Panc1 (cell line): Measurements from ENCODE around the gene DDB1. TPM values are rescaled to one million over a fixed set of nuclear protein-coding genes. Genes with fewer than 3 reads are reported as not detected.

Experiments used
- ATAC-seq: fragments of 200-7000 bp; cut with Tn5 transposase; 2 replicates; pipeline ENCODE4 v1.9.1; 2020; ENCODE audit warnings: mild to moderate bottlenecking, moderate library complexity
- BruUV-seq: library from RNA; stranded (reverse); fragments of 400-500 nt; replicated peaks from 2 replicates; lab custom pipeline; 2021; lab: Mats Ljungman, UMichigan
- CTCF ChIA-PET: fragments of 300-600 bp; sonication (Branson Sonifier 250); formaldehyde crosslinking; loops from one replicate; lab custom pipeline; 2022; ENCODE audit warnings: antibody characterized with exemption; lab: Charles Lee
- POLR2A ChIA-PET: fragments of 300-600 bp; sonication (Branson Sonifier 250); formaldehyde crosslinking; loops from one replicate; lab custom pipeline; 2022; ENCODE audit warnings: antibody characterized with exemption; lab: Charles Lee
- DNase-seq: peaks from one replicate; pipeline ENCODE4 v3.0.0-alpha.2; 2010; ENCODE audit warnings: low read depth, low spot score
- H3K27ac ChIP-seq: 2 replicates; pipeline ENCODE4 v1.5.1; 2011; ENCODE audit warnings: mild to moderate bottlenecking, low read length, inconsistent platforms
- H3K27me3 ChIP-seq: fragments of 200-500 bp; sonication (Bioruptor generic); 2 replicates; pipeline ENCODE4 v1.6.0; 2014; ENCODE audit warnings: low read length, inconsistent platforms; ENCODE audit not compliant: control insufficient read depth, insufficient read depth
- H3K36me3 ChIP-seq: fragments of 200-500 bp; sonication (Bioruptor generic); 2 replicates; pipeline ENCODE4 v1.5.1; 2014; ENCODE audit warnings: inconsistent platforms, mild to moderate bottlenecking, low read length, moderate library complexity; ENCODE audit not compliant: control insufficient read depth, insufficient read depth
- H3K4me1 ChIP-seq: 2 replicates; pipeline ENCODE4 v1.5.1; 2011; ENCODE audit warnings: inconsistent platforms, mild to moderate bottlenecking, low read length, moderate library complexity; ENCODE audit not compliant: control insufficient read depth, insufficient read depth
- H3K4me3 ChIP-seq, 2 experiments: 2 replicates each; pipeline ENCODE4 v1.5.1; 2011 to 2012; ENCODE audit warnings: low read depth in 2 of 2, low read length in 2 of 2, mild to moderate bottlenecking in 2 of 2, inconsistent platforms in 1 of 2, moderate library complexity in 1 of 2
- H3K9me3 ChIP-seq: fragments of 200-500 bp; sonication (Bioruptor generic); 2 replicates; pipeline ENCODE4 v1.5.1; 2014; ENCODE audit warnings: low read depth, mild to moderate bottlenecking, inconsistent platforms, low read length, moderate library complexity; ENCODE audit not compliant: control insufficient read depth, insufficient read depth
- POLR2AphosphoS5 ChIP-seq: IDR thresholded peaks from 2 replicates; pipeline ENCODE4 v1.6.1; 2012; ENCODE audit warnings: mild to moderate bottlenecking, low read depth, low read length, moderate library complexity
- SIN3A ChIP-seq: IDR thresholded peaks from 2 replicates; pipeline ENCODE4 v1.6.1; 2012; ENCODE audit warnings: low read depth, mild to moderate bottlenecking, low read length, moderate library complexity, borderline replicate concordance; ENCODE audit not compliant: insufficient read depth
- TCF7L2 ChIP-seq: IDR thresholded peaks from 2 replicates; pipeline ENCODE4 v1.6.1; 2011; ENCODE audit warnings: mild to moderate bottlenecking, low read depth, low read length, inconsistent platforms
- in situ Hi-C: cut with HindIII; loops from 2 replicates; pipeline ENCODE4 v1.10.0; 2016; ENCODE audit warnings: low sequenced_read_pairs, low pct_unique_long_range_greater_than_20kb
- intact Hi-C: fragments of 100-400 bp; cut with micrococcal nuclease; formaldehyde crosslinking; loops from one replicate; pipeline ENCODE4 v1.10.0; 2022; ENCODE audit not compliant: unreplicated experiment
- total RNA-seq: library from RNA; stranded (reverse); gene quantifications from one replicate; pipeline ENCODE4 v1.2.1, GENCODE V29; 2021; ENCODE audit not compliant: unreplicated experiment
- TF ChIP-seq, protein P1 (sequence below), 2 experiments: IDR thresholded peaks; 2 replicates each; pipeline ENCODE4 v1.6.1; 2011 to 2012; ENCODE audit warnings: low read depth in 2 of 2, control low read depth in 1 of 2, low read length in 1 of 2, mild to moderate bottlenecking in 1 of 2, moderate library complexity in 1 of 2; ENCODE audit not compliant: insufficient read depth in 1 of 2
- TF ChIP-seq, protein P2 (sequence below): fragments of 450-650 bp; IDR thresholded peaks from 2 replicates; pipeline ENCODE4 v1.5.1; 2017; ENCODE audit warnings: mild to moderate bottlenecking

The DDB1 gene
- total RNA-seq, 1 experiment from 2014 or later, result 217 TPM

DNA sequence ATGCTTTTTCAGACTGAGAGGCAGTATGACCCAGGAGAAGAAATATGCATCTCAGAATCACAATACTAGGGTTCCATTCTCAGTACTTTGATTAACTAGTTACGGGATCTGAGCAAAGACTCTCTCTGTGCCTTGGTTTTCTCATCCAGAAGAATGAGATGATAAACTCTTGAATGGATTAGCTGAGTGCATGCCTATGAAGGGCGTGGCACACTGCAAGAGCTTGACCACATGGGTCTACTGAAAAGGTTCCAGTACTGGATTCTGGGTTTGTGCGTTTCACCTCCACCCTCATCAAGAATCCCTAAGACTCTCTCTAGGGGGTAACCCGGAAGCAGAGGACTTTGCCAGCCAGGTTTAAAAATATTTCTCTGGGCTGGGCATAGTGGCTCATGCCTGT, 66.3 kb downstream of the DDB1 start:
- no peaks in the 10 kb centered on the region for H3K27me3 ChIP-seq
- ChIA-PET POLR2A (no interaction called here), CTCF (no interaction called here)
- H3K4me1 ChIP-seq, result no peaks in the 10 kb centered on the region
- H3K9me3 ChIP-seq, result no peaks in the 10 kb centered on the region
- no peak overlapping the region for H3K4me3 ChIP-seq
- H3K27ac ChIP-seq, result no peak overlapping the region
- BruUV-seq, result no TSS peak
- no peak for DNase-seq
- no peak for TF ChIP-seq SIN3A
- no peaks in the 10 kb centered on the region for H3K36me3 ChIP-seq
- in situ Hi-C loops, result no loop called here
- intact Hi-C loops, result no loop called here
- ATAC-seq, result no peak

DNA sequence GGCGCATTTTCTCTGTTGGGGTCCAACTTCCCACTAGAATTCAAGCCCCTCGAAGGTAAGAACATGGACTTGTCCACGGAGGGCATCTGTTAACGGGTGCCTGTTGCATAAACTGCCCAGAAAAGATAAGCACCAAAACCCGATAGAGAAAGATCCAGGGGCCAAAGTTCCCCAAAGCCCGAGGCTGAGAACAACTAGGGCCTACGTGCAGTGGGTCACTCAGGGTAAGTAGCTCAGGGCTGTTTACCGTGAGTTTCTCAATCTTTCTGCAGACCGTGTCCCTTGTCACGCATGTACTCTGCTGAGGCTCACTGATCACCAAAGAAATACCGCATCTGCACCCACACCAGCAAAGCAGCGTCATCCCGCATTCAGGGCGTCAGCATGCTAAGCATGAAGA, 67.5 kb downstream of the DDB1 start:
- in situ Hi-C loops (no loop called here), intact Hi-C loops (no loop called here)
- DNase-seq (no peak), ATAC-seq (no peak)
- no peak overlapping the region for H3K27ac ChIP-seq
- TF ChIP-seq SIN3A (no peak), TCF7L2 (no peak), POLR2AphosphoS5 (no peak)
- TF ChIP-seq, protein P1, sequence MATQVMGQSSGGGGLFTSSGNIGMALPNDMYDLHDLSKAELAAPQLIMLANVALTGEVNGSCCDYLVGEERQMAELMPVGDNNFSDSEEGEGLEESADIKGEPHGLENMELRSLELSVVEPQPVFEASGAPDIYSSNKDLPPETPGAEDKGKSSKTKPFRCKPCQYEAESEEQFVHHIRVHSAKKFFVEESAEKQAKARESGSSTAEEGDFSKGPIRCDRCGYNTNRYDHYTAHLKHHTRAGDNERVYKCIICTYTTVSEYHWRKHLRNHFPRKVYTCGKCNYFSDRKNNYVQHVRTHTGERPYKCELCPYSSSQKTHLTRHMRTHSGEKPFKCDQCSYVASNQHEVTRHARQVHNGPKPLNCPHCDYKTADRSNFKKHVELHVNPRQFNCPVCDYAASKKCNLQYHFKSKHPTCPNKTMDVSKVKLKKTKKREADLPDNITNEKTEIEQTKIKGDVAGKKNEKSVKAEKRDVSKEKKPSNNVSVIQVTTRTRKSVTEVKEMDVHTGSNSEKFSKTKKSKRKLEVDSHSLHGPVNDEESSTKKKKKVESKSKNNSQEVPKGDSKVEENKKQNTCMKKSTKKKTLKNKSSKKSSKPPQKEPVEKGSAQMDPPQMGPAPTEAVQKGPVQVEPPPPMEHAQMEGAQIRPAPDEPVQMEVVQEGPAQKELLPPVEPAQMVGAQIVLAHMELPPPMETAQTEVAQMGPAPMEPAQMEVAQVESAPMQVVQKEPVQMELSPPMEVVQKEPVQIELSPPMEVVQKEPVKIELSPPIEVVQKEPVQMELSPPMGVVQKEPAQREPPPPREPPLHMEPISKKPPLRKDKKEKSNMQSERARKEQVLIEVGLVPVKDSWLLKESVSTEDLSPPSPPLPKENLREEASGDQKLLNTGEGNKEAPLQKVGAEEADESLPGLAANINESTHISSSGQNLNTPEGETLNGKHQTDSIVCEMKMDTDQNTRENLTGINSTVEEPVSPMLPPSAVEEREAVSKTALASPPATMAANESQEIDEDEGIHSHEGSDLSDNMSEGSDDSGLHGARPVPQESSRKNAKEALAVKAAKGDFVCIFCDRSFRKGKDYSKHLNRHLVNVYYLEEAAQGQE (IDR thresholded peaks at IDR 0.05; ENCODE audit: insufficient read depth in 1 of 2, low read depth in 2 of 2, low read length in 1 of 2), result no peak
- TF ChIP-seq, protein P2, sequence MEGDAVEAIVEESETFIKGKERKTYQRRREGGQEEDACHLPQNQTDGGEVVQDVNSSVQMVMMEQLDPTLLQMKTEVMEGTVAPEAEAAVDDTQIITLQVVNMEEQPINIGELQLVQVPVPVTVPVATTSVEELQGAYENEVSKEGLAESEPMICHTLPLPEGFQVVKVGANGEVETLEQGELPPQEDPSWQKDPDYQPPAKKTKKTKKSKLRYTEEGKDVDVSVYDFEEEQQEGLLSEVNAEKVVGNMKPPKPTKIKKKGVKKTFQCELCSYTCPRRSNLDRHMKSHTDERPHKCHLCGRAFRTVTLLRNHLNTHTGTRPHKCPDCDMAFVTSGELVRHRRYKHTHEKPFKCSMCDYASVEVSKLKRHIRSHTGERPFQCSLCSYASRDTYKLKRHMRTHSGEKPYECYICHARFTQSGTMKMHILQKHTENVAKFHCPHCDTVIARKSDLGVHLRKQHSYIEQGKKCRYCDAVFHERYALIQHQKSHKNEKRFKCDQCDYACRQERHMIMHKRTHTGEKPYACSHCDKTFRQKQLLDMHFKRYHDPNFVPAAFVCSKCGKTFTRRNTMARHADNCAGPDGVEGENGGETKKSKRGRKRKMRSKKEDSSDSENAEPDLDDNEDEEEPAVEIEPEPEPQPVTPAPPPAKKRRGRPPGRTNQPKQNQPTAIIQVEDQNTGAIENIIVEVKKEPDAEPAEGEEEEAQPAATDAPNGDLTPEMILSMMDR, result no peak
- CTCF ChIA-PET, result no interaction called here
- H3K36me3 ChIP-seq, result no peaks in the 10 kb centered on the region
- H3K4me3 ChIP-seq, result no peak overlapping the region
- no peaks in the 10 kb centered on the region for H3K9me3 ChIP-seq
- BruUV-seq, result no TSS peak
- POLR2A ChIA-PET, result interaction anchor here (0.6 kb wide), 2 partner anchors 18 to 125 kb away, joined by 4 to 8 read pairs; no protein-coding TSS in a partner anchor
- H3K27me3 ChIP-seq, result no peaks in the 10 kb centered on the region
- H3K4me1 ChIP-seq, result no peaks in the 10 kb centered on the region

DNA sequence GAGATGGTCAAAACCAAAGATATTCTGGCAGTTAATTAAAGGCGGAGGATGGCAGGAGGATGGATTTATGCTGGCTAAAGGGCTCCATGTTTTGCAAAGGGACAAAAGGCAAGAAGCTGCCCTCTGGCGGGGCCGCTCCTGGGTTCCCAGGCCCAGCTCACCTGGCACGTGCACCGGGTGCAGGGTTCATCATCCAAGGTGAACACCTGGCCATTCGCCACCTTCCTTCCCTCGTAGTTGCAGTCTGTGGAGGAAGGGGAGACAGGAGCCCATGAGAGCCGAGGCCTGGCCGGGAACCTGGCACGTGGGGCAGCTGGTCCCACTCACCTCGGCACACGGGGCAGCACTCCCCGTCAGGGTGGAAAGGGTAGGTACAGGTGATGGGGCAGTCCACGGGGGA, 68.1 kb downstream of the DDB1 start:
- in situ Hi-C loops, result no loop called here

More for the DNA sequence above, 68.1 kb downstream of the DDB1 start:
- POLR2A ChIA-PET, result interaction anchor here (0.6 kb wide), 2 partner anchors 19 to 126 kb away, joined by 4 to 8 read pairs; no protein-coding TSS in a partner anchor
- H3K4me1 ChIP-seq, result no peaks in the 10 kb centered on the region
- CTCF ChIA-PET, result no interaction called here
- TF ChIP-seq POLR2AphosphoS5, result no peak
- TF ChIP-seq, protein P1 (IDR thresholded peaks at IDR 0.05; ENCODE audit: insufficient read depth in 1 of 2, low read depth in 2 of 2, low read length in 1 of 2), result no peak
- ATAC-seq (no peak), DNase-seq (no peak)
- no peaks in the 10 kb centered on the region for H3K27me3 ChIP-seq
- H3K36me3 ChIP-seq, result no peaks in the 10 kb centered on the region
- no TSS peak for BruUV-seq
- intact Hi-C loops, result no loop called here
- H3K27ac ChIP-seq, result no peak overlapping the region
- no peak overlapping the region for H3K4me3 ChIP-seq
- no peaks in the 10 kb centered on the region for H3K9me3 ChIP-seq
